Measurements from ENCODE around the gene PBX1.

DNA sequence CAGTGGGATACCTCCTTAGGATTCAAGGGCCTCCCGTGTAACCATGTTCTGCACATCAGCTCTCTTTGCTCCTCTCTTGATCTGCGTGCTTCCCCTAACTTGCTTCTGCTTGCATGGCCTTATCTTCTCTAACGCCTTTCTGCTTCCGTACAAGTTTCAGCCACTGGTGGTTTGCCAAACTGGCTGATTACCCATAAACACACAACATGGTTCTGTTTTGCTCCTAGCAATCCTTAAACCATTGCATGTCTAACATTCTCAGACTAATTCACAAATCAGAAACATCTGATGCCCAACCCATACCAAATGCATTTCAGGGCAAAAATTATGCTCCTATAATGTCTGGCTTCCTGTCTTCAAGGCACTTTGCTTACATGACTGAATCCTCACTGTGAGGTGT is 166.4 kb downstream of the PBX1 start:
- no peak for TF ChIP-seq POLR2A (IDR thresholded peaks at IDR 0.05)
- no peak for TF ChIP-seq CTCF (IDR thresholded peaks at IDR 0.05)
